ENCODE data around the gene PRSS53. TPM values are rescaled to one million over a fixed set of nuclear protein-coding genes. Genes with fewer than 3 reads are reported as not detected.
"Not testable (repeated sequence)": the region's sequence is repeated elsewhere in the genome, so short reads cannot be mapped to it uniquely, and the experiment has no call there.

Gene PRSS53
- total and polyA plus RNA-seq, 10 donors, result 1.6 to 6.0 (median 2.5) TPM

DNA sequence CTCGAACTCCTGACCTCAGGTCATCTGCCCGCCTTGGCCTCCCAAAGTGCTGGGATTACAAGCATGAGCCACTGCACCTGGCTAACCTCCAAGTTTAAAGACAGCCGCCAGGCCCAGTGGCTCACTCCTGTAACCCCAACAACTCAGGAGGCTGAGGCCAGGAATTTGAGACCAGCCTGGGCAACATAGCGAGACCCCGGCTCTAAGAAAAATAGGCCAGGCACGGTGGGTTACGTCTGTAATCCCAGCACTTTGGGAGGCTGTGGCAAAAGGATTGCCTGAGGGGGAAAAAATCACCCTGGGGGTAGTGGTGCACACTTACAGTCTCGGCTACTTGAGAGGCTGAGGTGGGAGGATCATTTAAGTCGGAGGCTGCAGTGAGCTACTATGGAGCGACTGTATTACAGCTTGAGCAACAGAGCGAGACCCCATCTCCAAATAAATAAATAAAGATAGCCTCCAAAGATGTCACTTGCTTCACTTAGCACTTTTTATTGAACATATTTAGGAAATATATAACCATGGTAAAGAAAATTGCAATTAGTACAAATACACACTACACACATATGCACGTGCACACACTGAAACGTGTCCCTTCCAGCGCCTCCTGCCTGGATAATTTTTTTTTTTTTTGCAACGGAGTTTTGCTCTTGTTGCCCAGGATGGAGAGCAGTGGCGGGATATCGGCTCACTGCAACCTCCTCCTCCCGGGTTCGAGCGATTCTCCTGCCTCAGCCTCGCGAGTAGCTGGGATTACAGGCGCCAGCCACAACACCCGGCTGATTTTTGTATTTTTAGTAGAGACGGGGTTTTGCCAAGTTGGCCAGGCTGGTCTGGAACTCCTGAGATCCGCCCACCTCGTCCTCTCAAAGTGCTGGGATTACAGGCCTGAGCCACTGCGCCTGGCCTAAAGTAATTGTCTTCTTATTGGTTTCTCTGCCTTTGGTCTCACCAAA lies 18.0 kb upstream of the PRSS53 start:
- intact Hi-C loops (cut with DNase I; ENCODE audit: low total_unique reads), result no loop called here
- peaks cover 0 to 28% (median 24%) of the 10 kb centered on the region in 6 donors for H3K36me3 ChIP-seq
- 93 to 96% (median 94%) methylated on average over 28 of the region's 28 CpGs for WGBS, 5 donors
- no peak for DNase-seq
- H3K4me1 ChIP-seq, result peaks cover 11 to 44% (median 33%) of the 10 kb centered on the region in 6 donors
- H3K27me3 ChIP-seq (replicated peaks in 1 of 7), result no peaks in the 10 kb centered on the region
- H3K27ac ChIP-seq, result peak overlapping the region in 1 of 8 donors; percentile 83
- H3K4me3 ChIP-seq, result no peak overlapping the region
- no peak for TF ChIP-seq POLR2A (IDR thresholded peaks at IDR 0.05)
- TF ChIP-seq POLR2AphosphoS5 (IDR thresholded peaks at IDR 0.05), result no peak
- no peaks in the 10 kb centered on the region for H3K9me3 ChIP-seq

- H3K4me1 ChIP-seq, result peaks cover 11 to 44% (median 32%) of the 10 kb centered on the region in 6 donors
- intact Hi-C loops (cut with DNase I; ENCODE audit: low total_unique reads), result no loop called here
- peak; percentile 95 for DNase-seq
- H3K27ac ChIP-seq, result peak overlapping the region in 5 of 8 donors; percentile 47 to 83 (median 69)
- H3K9me3 ChIP-seq, result no peaks in the 10 kb centered on the region
- peaks cover 0 to 17% (median 13%) of the 10 kb centered on the region in 6 donors for H3K36me3 ChIP-seq
- TF ChIP-seq, protein P1, sequence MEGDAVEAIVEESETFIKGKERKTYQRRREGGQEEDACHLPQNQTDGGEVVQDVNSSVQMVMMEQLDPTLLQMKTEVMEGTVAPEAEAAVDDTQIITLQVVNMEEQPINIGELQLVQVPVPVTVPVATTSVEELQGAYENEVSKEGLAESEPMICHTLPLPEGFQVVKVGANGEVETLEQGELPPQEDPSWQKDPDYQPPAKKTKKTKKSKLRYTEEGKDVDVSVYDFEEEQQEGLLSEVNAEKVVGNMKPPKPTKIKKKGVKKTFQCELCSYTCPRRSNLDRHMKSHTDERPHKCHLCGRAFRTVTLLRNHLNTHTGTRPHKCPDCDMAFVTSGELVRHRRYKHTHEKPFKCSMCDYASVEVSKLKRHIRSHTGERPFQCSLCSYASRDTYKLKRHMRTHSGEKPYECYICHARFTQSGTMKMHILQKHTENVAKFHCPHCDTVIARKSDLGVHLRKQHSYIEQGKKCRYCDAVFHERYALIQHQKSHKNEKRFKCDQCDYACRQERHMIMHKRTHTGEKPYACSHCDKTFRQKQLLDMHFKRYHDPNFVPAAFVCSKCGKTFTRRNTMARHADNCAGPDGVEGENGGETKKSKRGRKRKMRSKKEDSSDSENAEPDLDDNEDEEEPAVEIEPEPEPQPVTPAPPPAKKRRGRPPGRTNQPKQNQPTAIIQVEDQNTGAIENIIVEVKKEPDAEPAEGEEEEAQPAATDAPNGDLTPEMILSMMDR (IDR thresholded peaks at IDR 0.05 in 8 of 11, conservative IDR thresholded peaks at IDR 0.05 in 3 of 11), result peak; percentile 71 to 91 (median 85)
- TF ChIP-seq POLR2A (IDR thresholded peaks at IDR 0.05) (no peak), POLR2AphosphoS5 (IDR thresholded peaks at IDR 0.05) (peak; percentile 51 to 86 (median 72))
- no peaks in the 10 kb centered on the region for H3K27me3 ChIP-seq (replicated peaks in 1 of 7)
- peak overlapping the region in 3 of 8 donors; percentile 7 to 50 (median 25) for H3K4me3 ChIP-seq
- WGBS, 5 donors, result 10 to 25% (median 15%) methylated on average over 28 to 33 of the region's 33 CpGs
Measured at GRCh38 chr16:31105677-31106213, 17.0 kb upstream of the PRSS53 start.

DNA sequence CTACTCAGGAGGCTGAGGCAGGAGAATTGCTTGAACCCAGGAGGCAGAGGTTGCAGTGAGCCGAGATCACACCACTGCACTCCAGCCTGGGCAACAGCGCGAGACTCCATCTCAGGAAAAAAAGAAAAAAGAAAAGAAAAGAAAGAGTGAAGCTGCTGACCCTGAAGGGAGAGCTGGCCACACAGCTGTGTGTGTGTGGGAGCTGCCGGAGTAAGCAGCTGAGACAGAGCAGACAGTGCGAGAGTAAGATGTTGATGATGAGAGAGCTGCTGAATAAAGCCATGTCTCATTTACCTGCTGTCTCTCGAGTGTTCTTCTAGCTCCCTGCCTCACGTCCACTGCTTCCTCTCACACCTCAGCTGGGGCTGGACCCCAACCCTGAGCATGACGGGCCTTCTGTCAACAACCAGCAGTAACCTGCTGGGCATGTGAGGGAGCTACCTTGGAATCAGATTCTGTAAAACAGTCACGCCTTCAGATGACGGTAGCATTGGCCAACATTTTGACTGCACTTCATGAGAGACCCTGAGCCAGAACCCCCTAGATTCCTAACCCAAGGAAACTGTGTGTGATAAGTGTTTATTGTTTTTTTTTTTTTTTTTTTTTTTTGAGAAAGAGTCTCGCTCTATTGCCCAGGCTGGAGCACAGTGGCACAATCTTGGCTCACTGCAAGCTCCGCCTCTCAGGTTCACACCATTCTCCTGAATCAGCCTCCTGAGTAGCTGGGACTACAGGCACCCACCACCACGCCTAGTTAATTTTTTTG lies 12.3 kb upstream of the PRSS53 start:
- WGBS, 5 donors, result 76 to 86% (median 82%) methylated on average over 13 of the region's 13 CpGs

DNA sequence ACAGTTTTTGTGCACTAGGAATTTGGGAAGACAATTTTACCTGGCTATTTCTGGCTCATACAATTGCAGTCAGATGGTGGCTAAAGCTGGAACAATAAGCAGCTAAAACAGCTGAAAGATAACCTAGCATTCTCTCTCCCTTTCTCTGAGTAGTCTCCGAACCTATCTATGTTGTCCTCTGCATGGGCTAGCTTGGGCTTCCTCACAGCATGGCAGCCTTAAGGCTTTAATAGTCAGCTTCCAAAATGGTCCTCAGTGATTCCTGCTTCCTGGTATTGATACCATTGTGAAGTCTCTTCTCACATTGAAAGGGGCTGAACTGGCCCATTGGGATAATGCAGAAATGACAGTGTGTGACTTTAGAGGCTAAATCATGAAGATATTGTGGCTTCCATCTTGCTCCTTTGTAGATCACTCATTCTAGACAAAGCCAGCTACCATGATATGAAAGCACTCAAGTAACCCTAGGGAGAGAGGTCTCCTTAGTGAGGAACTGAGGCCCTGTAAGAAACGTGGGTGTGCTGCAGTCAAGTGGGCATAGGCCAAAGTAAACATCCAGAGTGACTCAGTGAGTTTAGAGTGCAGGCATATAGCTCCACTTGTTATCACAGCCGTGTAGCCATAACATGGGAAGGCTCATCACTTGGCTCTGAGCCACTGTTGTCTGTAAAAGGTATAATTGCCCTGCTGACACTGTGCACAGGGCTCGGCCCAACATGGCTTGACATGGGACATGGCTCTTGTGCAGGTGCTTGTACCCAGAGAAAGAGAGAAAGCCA lies 11.3 kb upstream of the PRSS53 start:
- no peak overlapping the region for H3K27ac ChIP-seq
- no peak overlapping the region for H3K4me3 ChIP-seq
- no peaks in the 10 kb centered on the region for H3K9me3 ChIP-seq
- H3K36me3 ChIP-seq, result no peaks in the 10 kb centered on the region
- intact Hi-C loops (cut with DNase I; ENCODE audit: low total_unique reads), result loop anchor here (10.0 kb wide), 1 partner anchor 115 kb away; the partner anchor contains the start of gene HSD3B7
- H3K4me1 ChIP-seq, result peaks cover 7 to 14% (median 11%) of the 10 kb centered on the region in 6 donors
- TF ChIP-seq POLR2A (IDR thresholded peaks at IDR 0.05), result no peak
- TF ChIP-seq, protein P1 (IDR thresholded peaks at IDR 0.05 in 8 of 11, conservative IDR thresholded peaks at IDR 0.05 in 3 of 11), result no peak
- 67 to 82% (median 75%) methylated on average over 4 of the region's 4 CpGs for WGBS, 5 donors
- no peak for DNase-seq
- H3K27me3 ChIP-seq (replicated peaks in 1 of 7), result no peaks in the 10 kb centered on the region

More for the DNA sequence above, 12.3 kb upstream of the PRSS53 start:
- H3K9me3 ChIP-seq; H3K27me3 ChIP-seq (replicated peaks in 1 of 7); DNase-seq; H3K27ac ChIP-seq; intact Hi-C loops (cut with DNase I; ENCODE audit: low total_unique reads); H3K4me3 ChIP-seq; H3K36me3 ChIP-seq: not testable (repeated sequence)
- H3K4me1 ChIP-seq, result peaks cover 4 to 11% (median 7%) of the 10 kb centered on the region in 6 donors
